Thoracic aorta (tissue), 2 donors: ENCODE measurements around the gene AK1. TPM values are rescaled to one million over a fixed set of nuclear protein-coding genes. Genes with fewer than 3 reads are reported as not detected.

Experiments
- ATAC-seq: fragments of 150-250 bp; one replicate; pipeline ENCODE4 v1.8.0; 2017; ENCODE audit warnings: low read depth; ENCODE audit not compliant: insufficient number of reproducible peaks, low FRiP score
- DNase-seq: peaks from one replicate; pipeline ENCODE4 v3.0.0-alpha.2; 2020; ENCODE audit warnings: low spot score
- H3K27ac ChIP-seq, 2 donors: fragments of 200-600 bp; sonication (generic); 1 replicate in 1 of 2; 2 replicates in 1 of 2; pipeline ENCODE4 v1.5.1; 2016; ENCODE audit warnings: mild to moderate bottlenecking in 2 of 2, moderate library complexity in 2 of 2
- H3K27me3 ChIP-seq: fragments of 200-600 bp; sonication (generic); replicated peaks from 2 replicates; pipeline ENCODE4 v1.6.0; 2016; ENCODE audit warnings: mild to moderate bottlenecking; ENCODE audit not compliant: insufficient read depth
- H3K36me3 ChIP-seq: fragments of 200-600 bp; sonication (generic); one replicate; pipeline ENCODE4 v1.5.1; 2016
- H3K4me1 ChIP-seq, 2 donors: fragments of 200-600 bp; sonication (generic); 1 replicate in 1 of 2; 2 replicates in 1 of 2; pipeline versions ENCODE4 v1.5.1 to v1.6.0; 2016; ENCODE audit warnings: low read depth in 2 of 2, mild to moderate bottlenecking in 1 of 2; ENCODE audit not compliant: control insufficient read depth in 1 of 2
- H3K4me3 ChIP-seq: fragments of 200-600 bp; sonication (generic); 2 replicates; pipeline ENCODE4 v1.5.1; 2016; ENCODE audit warnings: mild to moderate bottlenecking
- H3K9me3 ChIP-seq: fragments of 200-600 bp; sonication (generic); 2 replicates; pipeline ENCODE4 v1.5.1; 2016
- CTCF ChIP-seq: fragments of 200-600 bp; sonication (generic); IDR thresholded peaks from one replicate; pipeline ENCODE4 v1.5.1; 2019; ENCODE audit warnings: antibody characterized with exemption
- total RNA-seq, 2 donors: library from RNA; depleted of rRNA; stranded (reverse); fragments of >200 nt; gene quantifications; one replicate each; pipeline versions ENCODE4 v1.1.0 to v1.2.3, GENCODE V29; 2016

Gene AK1
- total RNA-seq, 2 donors from 2014 or later, result 35.1 to 77.7 TPM

- Histone ChIP-seq H3K4me3 (peak overlapping the region; percentile 57), H3K4me1 (peaks cover 27 to 61% of the 10 kb centered on the region in 2 donors), H3K36me3 (peaks cover 1% of the 10 kb centered on the region), H3K9me3 (no peaks in the 10 kb centered on the region), H3K27me3 (no peaks in the 10 kb centered on the region), H3K27ac (peak overlapping the region; percentile 48 to 62)
- no peak for ATAC-seq
- no peak for DNase-seq
- TF ChIP-seq CTCF, result no peak
Measured at GRCh38 chr9:127917603-127918002, 40.1 kb upstream of the AK1 start.

GRCh38 chr9:127916720-127917581, 39.5 kb upstream of the AK1 start, which contains the start of gene ST6GALNAC4:
TSS of gene ST6GALNAC4 (minus strand) at chr9:127917041. CDS start at chr9:127916419, 622 bp downstream.
- Histone ChIP-seq H3K27me3 (no peaks in the 10 kb centered on the region), H3K4me1 (peaks cover 27 to 61% of the 10 kb centered on the region in 2 donors), H3K36me3 (peaks cover 8% of the 10 kb centered on the region), H3K9me3 (no peaks in the 10 kb centered on the region), H3K4me3 (peak within 1 kb of the TSS; percentile 88), H3K27ac (peak within 1 kb of the TSS; percentile 68 to 78)
- no peak for TF ChIP-seq CTCF
- peak; percentile 54 for ATAC-seq
- peak; percentile 70 for DNase-seq

GRCh38 chr9:127915801-127916719, 38.6 kb upstream of the AK1 start:
- no peaks in the 10 kb centered on the region for H3K27me3 ChIP-seq
- no peak for ATAC-seq
- peaks cover 9% of the 10 kb centered on the region for H3K36me3 ChIP-seq
- no peak for DNase-seq
- peak overlapping the region; percentile 68 to 78 for H3K27ac ChIP-seq
- peaks cover 27 to 52% of the 10 kb centered on the region in 2 donors for H3K4me1 ChIP-seq
- no peak for TF ChIP-seq CTCF
- no peaks in the 10 kb centered on the region for H3K9me3 ChIP-seq
- H3K4me3 ChIP-seq, result peak overlapping the region; percentile 88

GRCh38 chr9:127915325-127915752, 37.9 kb upstream of the AK1 start:
- no peak for ATAC-seq
- no peak for TF ChIP-seq CTCF
- Histone ChIP-seq H3K9me3 (no peaks in the 10 kb centered on the region), H3K27me3 (no peaks in the 10 kb centered on the region), H3K4me3 (peak overlapping the region; percentile 88), H3K36me3 (peaks cover 9% of the 10 kb centered on the region), H3K4me1 (peaks cover 27 to 50% of the 10 kb centered on the region in 2 donors), H3K27ac (no peak overlapping the region)
- DNase-seq, result no peak

GRCh38 chr9:127913682-127914081, 36.2 kb upstream of the AK1 start:
- no peak for ATAC-seq
- no peak overlapping the region for H3K4me3 ChIP-seq

More at GRCh38 chr9:127913682-127914081, 36.2 kb upstream of the AK1 start:
- peaks cover 16 to 36% of the 10 kb centered on the region in 2 donors for H3K4me1 ChIP-seq
- H3K27ac ChIP-seq, result no peak overlapping the region
- no peaks in the 10 kb centered on the region for H3K27me3 ChIP-seq
- no peak for TF ChIP-seq CTCF
- H3K9me3 ChIP-seq, result no peaks in the 10 kb centered on the region
- H3K36me3 ChIP-seq, result peaks cover 14% of the 10 kb centered on the region
- no peak for DNase-seq
